HAP-1 (cell line): ENCODE measurements around the gene FTO.

Source experiments
- DNase-seq, 2 experiments: peaks; one replicate each; pipeline ENCODE4 v3.0.0-alpha.2; 2016 to 2020; ENCODE audit warnings: low spot score in 2 of 2
- H3K27me3 ChIP-seq: fragments of 250-450 bp; sonication (Bioruptor Pico); 2 replicates; pipeline ENCODE4 v1.5.1; 2020; ENCODE audit warnings: low read depth, mild to moderate bottlenecking, moderate library complexity
- H3K36me3 ChIP-seq: fragments of 250-450 bp; sonication (Bioruptor Pico); replicated peaks from 2 replicates; pipeline ENCODE4 v1.5.1; 2020; ENCODE audit warnings: mild to moderate bottlenecking
- H3K4me1 ChIP-seq: fragments of 250-450 bp; sonication (Bioruptor Pico); 2 replicates; pipeline ENCODE4 v1.5.1; 2020; ENCODE audit warnings: mild to moderate bottlenecking
- H3K4me3 ChIP-seq: fragments of 250-450 bp; sonication (Bioruptor Pico); 2 replicates; pipeline ENCODE4 v1.5.1; 2020; ENCODE audit warnings: mild to moderate bottlenecking, moderate library complexity
- H3K9me3 ChIP-seq: fragments of 250-450 bp; sonication (Bioruptor Pico); 2 replicates; pipeline ENCODE4 v1.5.1; 2020; ENCODE audit warnings: mild to moderate bottlenecking, moderate library complexity
- in situ Hi-C: fragments of 300-500 bp; cut with MboI; formaldehyde crosslinking; loops from 3 replicates; pipeline ENCODE4 v1.14.3; 2020; ENCODE audit warnings: low sequenced_read_pairs, inconsistent platforms, mixed read lengths

FTO gene

DNA sequence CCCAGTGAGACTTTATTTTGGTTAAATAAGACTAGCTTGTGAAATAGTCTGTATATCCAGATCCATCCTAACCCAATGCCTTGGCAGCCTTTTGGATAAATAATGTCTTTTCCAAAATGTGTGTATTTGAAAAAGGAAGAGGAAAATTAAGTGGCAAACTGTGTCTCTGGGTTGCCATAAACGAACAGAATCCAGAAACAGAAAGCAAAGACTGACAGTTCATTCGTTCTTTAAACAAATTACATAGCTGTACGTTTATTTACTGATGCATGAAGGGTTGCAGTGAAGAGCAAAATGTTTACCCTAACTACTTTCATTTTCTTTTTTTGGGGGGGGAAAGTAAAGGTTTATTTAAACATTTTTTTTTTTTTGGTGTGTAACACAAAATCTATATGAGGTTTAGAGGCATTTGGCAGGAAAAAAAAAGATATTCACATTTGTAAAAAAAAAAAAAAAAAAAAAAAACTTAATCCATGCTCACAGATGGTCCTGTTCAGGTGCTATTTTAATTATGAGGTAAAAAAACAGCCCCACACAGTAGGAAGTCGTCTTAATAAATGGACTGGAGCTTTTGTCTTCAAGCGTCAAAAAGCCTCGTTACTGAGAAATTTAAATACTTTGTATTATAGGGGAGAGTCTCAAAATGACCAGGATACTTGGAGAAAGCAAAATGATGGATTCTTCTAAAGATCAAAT, 245.9 kb downstream of the FTO start:
- Histone ChIP-seq H3K27me3 (no peaks in the 10 kb centered on the region), H3K4me3 (no peak overlapping the region), H3K36me3 (no peaks in the 10 kb centered on the region), H3K4me1 (no peaks in the 10 kb centered on the region), H3K9me3 (no peaks in the 10 kb centered on the region)
- no peak for DNase-seq
- in situ Hi-C loops = loop anchor here (25.0 kb wide), 1 partner anchor 1312 kb away; no protein-coding TSS in a partner anchor

DNA sequence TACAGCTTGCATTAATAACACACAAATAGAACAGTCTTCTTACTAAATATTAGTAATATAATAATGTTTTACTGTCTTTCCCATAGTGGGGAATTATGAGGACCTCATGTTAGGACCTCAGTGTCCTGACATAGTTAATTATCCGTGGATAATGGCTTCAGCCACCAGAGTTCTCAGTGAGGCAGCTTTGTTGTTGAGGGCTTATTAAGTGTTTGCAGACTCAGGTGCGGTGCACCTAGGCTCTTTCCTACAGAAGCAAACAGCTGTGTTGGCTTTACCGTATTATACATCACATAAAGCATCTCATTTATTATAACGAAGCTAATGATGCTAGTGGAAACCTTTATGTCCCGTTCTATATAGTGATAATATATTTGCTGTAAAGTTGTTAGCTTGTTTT, 246.7 kb downstream of the FTO start:
- in situ Hi-C loops = no loop called here
- Histone ChIP-seq H3K9me3 (no peaks in the 10 kb centered on the region), H3K4me1 (no peaks in the 10 kb centered on the region), H3K27me3 (no peaks in the 10 kb centered on the region), H3K36me3 (no peaks in the 10 kb centered on the region), H3K4me3 (no peak overlapping the region)
- DNase-seq = no peak

DNA sequence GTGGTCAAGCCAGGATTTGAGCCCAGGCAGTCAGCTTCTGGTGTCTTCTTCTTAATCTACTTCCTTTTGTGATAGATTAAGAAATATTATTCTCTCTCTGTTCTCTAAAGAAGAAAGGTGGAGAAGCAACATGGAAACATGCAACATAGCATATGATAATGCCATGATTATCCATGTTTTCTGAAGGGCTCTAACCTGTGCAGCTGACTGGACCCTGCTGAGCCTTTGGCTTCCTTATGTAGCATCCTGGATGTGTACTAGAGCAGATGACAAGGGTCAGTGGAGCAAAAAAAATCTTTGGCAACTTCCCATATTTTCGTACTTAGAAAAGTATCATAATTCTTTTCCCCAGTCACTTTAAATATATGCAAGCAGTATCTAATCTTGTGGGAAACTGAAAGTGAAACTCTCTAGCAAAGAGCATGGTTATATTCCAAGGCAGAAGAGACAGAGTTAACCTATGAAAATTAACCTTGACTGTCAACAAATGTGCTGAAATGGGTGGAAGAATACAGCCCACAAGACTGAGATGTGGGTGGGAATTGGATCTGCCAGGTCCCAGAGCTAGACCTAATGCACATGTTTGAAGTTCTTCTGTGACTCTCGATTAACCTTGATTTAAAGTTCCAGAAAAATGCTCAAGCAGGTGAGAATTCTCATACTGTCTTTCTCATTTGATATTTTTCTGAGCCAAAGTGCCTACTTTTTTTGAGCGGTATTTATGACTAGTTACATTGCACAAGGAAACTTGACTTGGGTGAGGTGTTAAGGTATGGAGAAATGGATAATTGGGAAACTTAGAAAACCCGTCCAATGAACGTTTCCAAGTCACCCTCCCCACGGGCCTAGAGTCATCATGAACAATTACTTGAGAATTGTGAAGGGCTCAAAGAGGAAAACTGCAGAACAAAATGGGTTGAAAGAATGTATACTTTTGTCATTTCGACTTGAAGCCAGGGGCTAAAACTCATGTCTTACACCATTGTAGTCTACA, 248.6 kb downstream of the FTO start:
- H3K4me3 ChIP-seq = no peak overlapping the region
- in situ Hi-C loops = no loop called here
- H3K27me3 ChIP-seq = no peaks in the 10 kb centered on the region
- no peaks in the 10 kb centered on the region for H3K4me1 ChIP-seq
- DNase-seq = no peak
- H3K9me3 ChIP-seq = no peaks in the 10 kb centered on the region
- H3K36me3 ChIP-seq = no peaks in the 10 kb centered on the region

DNA sequence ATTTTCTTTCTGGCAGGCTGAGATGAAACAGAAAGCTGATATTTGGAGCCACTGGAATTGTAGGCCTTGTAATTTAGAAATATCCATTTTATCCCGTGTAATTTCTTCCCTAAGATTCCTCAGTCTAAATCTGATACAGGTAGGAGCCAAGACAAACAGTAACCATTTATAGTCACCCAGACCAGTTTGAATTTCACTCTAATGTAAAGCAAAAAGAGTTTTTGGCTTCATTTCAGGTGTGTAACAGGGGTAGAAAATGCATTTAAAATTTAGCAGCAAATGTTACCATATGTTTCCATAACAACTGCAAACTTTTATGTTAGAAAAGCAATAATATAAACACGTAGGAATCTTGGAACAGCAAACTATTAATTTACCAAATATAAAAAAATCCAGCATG, 249.4 kb downstream of the FTO start:
- Histone ChIP-seq H3K4me3 (no peak overlapping the region), H3K4me1 (no peaks in the 10 kb centered on the region)
- no peak for DNase-seq

DNA sequence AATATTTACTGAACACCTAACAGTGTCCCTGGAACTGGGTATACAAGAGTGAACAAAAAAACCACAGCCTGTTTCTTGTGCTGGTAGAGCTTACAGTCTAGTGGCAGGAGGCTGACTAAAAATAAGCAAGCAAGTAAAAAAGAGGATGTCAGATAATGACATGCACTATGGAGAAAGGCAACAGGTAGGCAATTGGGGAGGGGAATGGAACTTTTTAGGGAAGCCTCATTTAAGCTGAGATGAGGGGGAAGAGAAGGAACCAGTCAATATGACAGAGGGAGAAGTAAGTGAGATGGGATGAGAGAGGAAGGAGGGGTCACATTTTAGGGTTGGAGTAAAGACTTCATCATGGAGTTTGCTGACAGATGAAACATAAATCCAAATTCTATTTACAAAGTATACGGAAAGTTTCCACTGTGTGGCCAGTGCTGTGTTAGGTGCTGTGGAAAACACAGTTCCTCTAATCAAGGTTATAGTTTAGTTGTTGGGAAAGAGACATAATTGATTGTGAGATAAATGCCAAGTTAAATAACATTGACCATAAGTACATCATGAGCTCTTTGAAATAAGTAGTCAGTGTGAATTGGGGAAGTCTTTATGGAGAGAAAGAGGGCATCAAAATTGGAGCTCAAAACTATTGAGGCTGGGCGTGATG, 251.4 kb downstream of the FTO start:
- no peaks in the 10 kb centered on the region for H3K36me3 ChIP-seq
- no peak for DNase-seq
- in situ Hi-C loops = no loop called here
- H3K4me3 ChIP-seq = no peak overlapping the region
- no peaks in the 10 kb centered on the region for H3K4me1 ChIP-seq
- H3K27me3 ChIP-seq = no peaks in the 10 kb centered on the region
- H3K9me3 ChIP-seq = no peaks in the 10 kb centered on the region

More for the DNA sequence above, 249.4 kb downstream of the FTO start:
- Histone ChIP-seq H3K9me3 (no peaks in the 10 kb centered on the region), H3K36me3 (no peaks in the 10 kb centered on the region), H3K27me3 (no peaks in the 10 kb centered on the region)
- in situ Hi-C loops = no loop called here

DNA sequence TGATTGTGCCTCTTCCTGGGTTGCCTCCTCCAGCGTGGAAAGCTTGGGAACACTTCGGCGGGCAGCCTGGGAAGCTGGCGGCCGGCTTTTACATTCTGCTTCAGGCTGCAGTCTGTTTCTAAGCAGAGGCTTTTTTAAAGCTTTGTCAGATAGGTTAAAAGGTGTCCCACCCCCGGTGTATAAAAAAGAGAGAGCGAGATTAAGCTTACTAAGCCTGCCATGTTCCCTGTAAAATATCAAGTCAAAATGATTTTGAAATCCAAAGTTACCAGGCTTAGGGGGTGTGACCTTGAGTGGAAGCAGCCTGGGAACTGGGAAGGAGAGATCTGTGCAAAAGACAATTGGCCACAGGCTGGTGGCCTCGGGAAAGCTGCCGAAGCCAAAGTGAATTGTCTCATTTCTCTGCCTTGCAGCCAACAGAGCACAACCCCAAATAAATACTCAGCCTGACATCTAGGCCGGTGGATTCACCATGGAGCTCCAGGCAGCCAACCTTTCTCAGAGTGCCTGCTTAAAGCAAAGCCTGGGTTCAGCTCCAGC, 254.5 kb downstream of the FTO start:
- no peak for DNase-seq
- no peaks in the 10 kb centered on the region for H3K4me1 ChIP-seq
- no peaks in the 10 kb centered on the region for H3K9me3 ChIP-seq
- no peaks in the 10 kb centered on the region for H3K36me3 ChIP-seq
- in situ Hi-C loops = no loop called here
- H3K27me3 ChIP-seq = no peaks in the 10 kb centered on the region
- H3K4me3 ChIP-seq = no peak overlapping the region

DNA sequence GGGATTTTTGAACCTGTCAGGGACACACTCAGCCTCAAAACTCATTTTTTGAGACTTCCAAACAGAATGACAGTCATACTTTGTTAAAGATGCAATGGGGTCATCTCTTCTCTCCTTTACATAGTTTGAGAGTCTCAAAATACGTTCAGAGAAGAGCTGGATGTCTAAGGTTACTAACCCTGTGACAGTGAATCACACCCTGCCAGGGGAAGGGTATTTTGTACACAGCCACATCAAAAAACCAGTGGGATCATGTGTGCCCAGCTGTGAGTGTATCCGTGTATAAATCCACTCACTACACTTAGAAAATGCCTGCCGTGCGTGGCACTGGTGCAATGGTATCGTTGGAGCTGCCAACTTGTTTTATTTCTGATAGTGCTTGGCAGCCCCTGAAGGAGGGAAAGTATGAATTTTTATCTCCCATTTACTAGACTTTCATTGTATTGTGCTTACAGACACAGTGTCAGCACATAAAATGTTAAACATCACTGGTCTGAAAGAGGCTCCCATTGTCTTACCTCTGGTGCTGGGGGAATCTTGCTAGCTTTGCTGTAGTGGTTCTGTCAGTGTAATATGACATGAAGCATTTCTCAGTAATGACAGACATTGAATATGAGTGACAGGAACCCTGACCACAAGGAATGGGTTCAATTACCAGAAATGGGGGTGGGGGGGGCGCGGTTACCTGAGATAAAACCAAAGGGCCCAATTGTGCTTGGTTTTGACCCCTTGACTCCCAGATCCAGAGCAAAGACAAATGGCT, 256.3 kb downstream of the FTO start:
- Histone ChIP-seq H3K4me1 (no peaks in the 10 kb centered on the region), H3K9me3 (no peaks in the 10 kb centered on the region), H3K27me3 (no peaks in the 10 kb centered on the region), H3K4me3 (no peak overlapping the region), H3K36me3 (no peaks in the 10 kb centered on the region)
- DNase-seq = no peak
- in situ Hi-C loops = no loop called here

DNA sequence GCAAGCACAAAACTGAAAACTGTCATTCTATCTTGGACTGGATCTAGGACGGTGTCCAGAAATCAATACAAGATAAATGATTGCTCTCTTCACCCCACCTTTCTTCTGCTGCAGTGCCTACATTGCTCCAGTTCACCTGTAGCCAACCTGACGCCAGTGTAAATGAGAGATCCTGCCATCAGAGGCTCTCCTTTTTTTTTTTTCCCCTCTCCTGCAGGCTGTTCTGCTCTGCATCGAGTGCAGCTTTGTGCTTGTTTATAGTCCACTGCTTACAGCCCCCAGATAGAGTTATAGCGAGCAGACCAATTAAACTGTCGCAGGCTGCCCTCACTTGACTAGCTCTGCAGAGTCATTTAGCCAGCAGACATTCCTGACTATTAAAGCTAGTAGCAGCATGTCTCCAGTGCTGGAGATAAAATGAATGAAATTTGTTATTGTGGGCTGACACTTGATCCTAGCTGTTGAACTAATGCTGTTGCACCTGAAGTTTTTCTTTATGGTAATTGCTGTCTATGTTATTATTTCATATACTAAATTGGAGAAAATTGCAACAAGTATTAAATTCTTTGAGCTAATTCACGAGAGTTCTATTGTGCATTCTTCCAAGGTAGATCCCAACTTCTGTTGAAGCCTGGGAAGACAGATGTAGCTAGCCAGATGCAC, 257.1 kb downstream of the FTO start:
- H3K36me3 ChIP-seq = no peaks in the 10 kb centered on the region
- in situ Hi-C loops = no loop called here
- H3K9me3 ChIP-seq = no peaks in the 10 kb centered on the region
- DNase-seq = no peak
- no peaks in the 10 kb centered on the region for H3K27me3 ChIP-seq
- H3K4me3 ChIP-seq = no peak overlapping the region
- no peaks in the 10 kb centered on the region for H3K4me1 ChIP-seq

DNA sequence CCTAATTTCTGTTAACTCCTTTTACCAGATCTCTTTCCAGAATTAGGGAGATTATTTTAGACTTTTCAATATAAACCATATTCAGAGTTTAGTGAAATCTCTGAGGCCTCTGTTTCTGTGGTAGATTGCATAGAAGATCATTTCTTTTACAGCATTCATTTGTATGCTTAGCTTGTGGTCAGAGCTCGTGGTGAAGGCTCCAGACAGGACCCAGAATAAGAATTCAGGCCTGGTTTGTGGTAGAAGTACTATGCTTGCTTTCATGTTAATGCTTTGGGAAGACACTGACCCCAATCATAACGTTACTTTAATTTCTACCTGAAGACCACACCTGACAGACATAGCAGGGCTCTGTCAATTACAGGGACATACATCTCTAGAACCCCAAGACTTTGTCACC, 258.1 kb downstream of the FTO start:
- Histone ChIP-seq H3K27me3 (no peaks in the 10 kb centered on the region), H3K4me3 (no peak overlapping the region), H3K36me3 (no peaks in the 10 kb centered on the region), H3K4me1 (no peaks in the 10 kb centered on the region), H3K9me3 (no peaks in the 10 kb centered on the region)
- in situ Hi-C loops = no loop called here
- no peak for DNase-seq

DNA sequence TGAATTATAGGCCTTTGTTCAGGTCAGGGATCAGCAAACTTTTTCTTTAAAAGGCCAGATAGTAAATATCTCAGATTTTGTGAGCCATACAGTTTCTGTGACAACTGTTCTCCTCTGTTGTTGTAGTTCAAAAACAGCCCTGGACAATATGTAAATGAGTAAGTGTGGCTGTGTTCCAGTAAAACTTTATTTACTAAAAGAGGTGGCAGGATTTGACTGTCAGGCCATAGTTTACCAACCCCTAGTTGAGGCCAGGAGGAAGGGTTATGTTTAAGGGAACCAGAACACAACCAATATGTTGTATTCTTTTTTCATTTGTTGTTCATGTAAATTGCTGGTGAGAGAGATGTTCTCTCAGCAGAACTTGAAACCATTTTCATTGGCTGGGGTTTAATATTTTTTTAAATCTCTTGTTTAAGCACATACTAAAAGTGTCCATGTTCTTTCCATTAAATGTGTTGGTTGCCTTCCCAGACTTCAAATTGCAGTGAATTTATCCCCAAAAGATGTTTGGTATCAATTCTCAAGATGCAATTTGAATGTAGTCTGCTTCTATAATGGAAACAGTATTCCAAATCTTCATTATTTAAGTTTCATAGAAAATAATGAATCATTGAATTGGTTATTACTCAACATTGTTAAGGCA, 260.3 kb downstream of the FTO start:
- no peak for DNase-seq
- Histone ChIP-seq H3K4me1 (no peaks in the 10 kb centered on the region), H3K27me3 (no peaks in the 10 kb centered on the region), H3K9me3 (no peaks in the 10 kb centered on the region), H3K4me3 (no peak overlapping the region), H3K36me3 (no peaks in the 10 kb centered on the region)
- in situ Hi-C loops = no loop called here

DNA sequence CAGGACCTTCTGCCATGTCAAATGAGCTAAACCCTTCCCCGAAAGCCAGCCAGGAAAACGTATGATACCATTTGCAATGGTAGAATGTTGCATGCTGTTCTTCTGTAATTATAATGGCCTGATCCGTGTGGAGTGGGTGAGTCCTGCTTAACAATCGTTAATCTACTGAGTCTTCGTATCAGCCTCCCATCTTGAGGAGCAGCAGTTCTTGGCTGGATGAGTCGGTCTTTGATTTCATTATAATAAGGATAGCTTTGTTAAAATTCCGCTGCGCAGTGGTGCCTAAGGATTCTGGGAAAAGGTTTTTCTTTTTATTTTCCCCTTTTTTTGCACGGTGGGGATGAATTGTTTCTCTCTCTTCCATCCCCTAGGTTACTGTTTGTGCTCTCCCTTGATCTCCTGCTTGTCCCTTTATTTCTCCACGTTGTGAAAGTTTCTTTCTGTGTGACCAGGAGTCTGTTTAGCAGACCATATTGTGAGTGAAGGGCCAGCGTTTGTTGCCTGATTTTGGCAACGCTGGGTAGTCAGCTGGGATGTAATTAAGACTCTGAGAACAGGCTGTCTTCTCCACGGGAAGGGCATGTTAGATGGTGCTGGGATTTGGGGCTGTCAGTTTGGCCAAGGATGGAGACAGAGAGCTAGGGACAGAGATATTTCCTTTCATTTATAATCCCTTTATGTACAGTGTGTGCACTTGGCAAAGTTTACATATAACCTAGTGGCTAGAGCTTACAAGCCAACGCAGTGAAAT, 263.0 kb downstream of the FTO start:
- Histone ChIP-seq H3K4me1 (no peaks in the 10 kb centered on the region), H3K9me3 (no peaks in the 10 kb centered on the region), H3K27me3 (no peaks in the 10 kb centered on the region), H3K36me3 (no peaks in the 10 kb centered on the region), H3K4me3 (no peak overlapping the region)
- in situ Hi-C loops = no loop called here
- DNase-seq = no peak

DNA sequence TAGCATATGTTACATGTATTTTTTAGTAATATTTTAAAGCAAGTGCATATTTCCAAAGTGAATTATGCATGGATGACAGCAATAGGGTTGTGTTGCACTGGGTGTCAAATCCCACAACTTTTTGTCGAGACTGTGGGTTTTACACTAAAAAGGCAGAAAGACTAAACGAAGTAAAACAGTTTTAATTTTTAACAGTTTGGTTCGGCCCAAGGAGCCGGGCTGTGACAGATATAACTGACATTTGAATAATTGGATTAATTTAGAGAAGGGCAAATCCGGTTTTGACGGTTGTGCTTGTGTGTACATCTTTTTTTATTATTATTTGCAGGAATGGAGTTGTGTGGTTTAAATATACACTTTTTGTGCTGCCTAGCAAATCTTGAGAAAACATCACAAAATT, 263.6 kb downstream of the FTO start:
- Histone ChIP-seq H3K36me3 (no peaks in the 10 kb centered on the region), H3K27me3 (no peaks in the 10 kb centered on the region), H3K4me3 (no peak overlapping the region), H3K9me3 (no peaks in the 10 kb centered on the region), H3K4me1 (no peaks in the 10 kb centered on the region)
- in situ Hi-C loops = no loop called here
- DNase-seq = no peak
